ENCODE data around the gene ATP1A4. TPM values are rescaled to one million over a fixed set of nuclear protein-coding genes. Genes with fewer than 3 reads are reported as not detected.

The ATP1A4 gene
- total RNA-seq, 1 donor from 2014 or later: not detected

DNA sequence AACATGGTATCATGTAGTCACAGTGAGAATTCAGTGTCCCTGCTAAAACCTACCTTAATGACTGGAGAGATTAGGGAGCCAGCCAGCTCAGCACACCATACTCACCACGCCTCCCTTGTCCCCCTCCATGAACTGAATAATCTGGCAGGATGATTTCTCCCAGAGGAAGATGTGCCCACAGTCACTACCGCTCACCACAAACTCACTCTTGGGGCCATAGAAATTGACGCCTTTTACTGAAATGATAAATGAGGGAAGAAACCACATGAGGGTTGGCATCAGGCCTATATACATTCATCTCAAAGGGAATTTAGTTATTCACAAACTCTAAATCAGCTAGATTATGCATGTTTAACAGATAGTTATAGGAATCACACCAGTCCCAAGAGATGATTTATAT, 71.1 kb downstream of the ATP1A4 start:
- TF ChIP-seq, protein P1, sequence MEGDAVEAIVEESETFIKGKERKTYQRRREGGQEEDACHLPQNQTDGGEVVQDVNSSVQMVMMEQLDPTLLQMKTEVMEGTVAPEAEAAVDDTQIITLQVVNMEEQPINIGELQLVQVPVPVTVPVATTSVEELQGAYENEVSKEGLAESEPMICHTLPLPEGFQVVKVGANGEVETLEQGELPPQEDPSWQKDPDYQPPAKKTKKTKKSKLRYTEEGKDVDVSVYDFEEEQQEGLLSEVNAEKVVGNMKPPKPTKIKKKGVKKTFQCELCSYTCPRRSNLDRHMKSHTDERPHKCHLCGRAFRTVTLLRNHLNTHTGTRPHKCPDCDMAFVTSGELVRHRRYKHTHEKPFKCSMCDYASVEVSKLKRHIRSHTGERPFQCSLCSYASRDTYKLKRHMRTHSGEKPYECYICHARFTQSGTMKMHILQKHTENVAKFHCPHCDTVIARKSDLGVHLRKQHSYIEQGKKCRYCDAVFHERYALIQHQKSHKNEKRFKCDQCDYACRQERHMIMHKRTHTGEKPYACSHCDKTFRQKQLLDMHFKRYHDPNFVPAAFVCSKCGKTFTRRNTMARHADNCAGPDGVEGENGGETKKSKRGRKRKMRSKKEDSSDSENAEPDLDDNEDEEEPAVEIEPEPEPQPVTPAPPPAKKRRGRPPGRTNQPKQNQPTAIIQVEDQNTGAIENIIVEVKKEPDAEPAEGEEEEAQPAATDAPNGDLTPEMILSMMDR (IDR thresholded peaks at IDR 0.05): no peak
- Mint-ChIP-seq H3K27ac (ENCODE audit: unreplicated experiment) (no peak overlapping the region), H3K9me3 (ENCODE audit: unreplicated experiment) (no peaks in the 10 kb centered on the region), H3K4me3 (ENCODE audit: unreplicated experiment) (no peak overlapping the region), H3K36me3 (ENCODE audit: unreplicated experiment) (peaks cover 39% of the 10 kb centered on the region), H3K4me1 (ENCODE audit: unreplicated experiment) (peaks cover 30% of the 10 kb centered on the region), H3K27me3 (ENCODE audit: unreplicated experiment) (no peaks in the 10 kb centered on the region)
- DNase-seq (ENCODE audit: extremely low spot score, unreplicated experiment): no peak

DNA sequence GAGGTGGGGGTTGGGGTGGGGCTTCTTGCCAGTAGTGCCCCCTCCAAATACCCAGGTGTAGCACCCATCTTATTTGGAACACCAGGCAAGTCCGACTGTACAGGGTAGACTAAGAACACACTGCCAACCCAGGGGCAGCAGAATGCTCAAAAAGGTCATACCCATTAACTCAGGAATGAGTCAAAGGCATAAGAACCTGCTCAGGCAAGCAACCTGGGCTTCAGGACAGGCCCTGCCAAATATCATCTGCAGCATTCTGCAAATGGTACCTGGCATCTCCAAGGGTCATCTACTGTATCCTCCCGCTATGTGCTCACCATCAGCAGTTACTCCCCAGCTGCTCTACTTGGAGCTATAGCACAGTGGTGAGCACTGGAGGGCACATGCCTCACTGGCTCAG, 73.2 kb downstream of the ATP1A4 start:
- peaks cover 39% of the 10 kb centered on the region for H3K36me3 Mint-ChIP-seq (ENCODE audit: unreplicated experiment)

DNA sequence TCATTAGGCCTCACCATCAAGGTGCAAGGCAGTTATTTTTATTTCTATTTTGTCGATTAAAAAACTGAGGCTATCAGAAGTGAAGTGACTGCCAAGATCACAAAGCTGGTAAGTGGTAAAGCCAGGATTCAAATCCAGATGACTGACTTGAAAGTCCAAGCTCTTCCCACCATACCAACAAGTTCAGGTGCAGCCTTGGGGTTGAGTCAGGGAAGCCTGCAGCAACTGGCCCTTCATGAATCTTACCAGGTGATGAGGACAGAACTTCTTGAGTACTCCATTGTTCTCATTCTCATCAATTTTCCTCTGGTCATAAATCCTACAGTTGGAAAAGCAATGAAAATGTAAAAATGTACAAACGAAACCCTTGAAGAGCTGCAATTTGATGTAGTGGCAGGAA, 73.9 kb downstream of the ATP1A4 start:
- H3K4me1 Mint-ChIP-seq (ENCODE audit: unreplicated experiment): peaks cover 2% of the 10 kb centered on the region
- no peak overlapping the region for H3K27ac Mint-ChIP-seq (ENCODE audit: unreplicated experiment)
- no peak for DNase-seq (ENCODE audit: extremely low spot score, unreplicated experiment)
- no peaks in the 10 kb centered on the region for H3K27me3 Mint-ChIP-seq (ENCODE audit: unreplicated experiment)
- no peak overlapping the region for H3K4me3 Mint-ChIP-seq (ENCODE audit: unreplicated experiment)
- H3K36me3 Mint-ChIP-seq (ENCODE audit: unreplicated experiment): peaks cover 44% of the 10 kb centered on the region
- no peaks in the 10 kb centered on the region for H3K9me3 Mint-ChIP-seq (ENCODE audit: unreplicated experiment)
- TF ChIP-seq, protein P1 (IDR thresholded peaks at IDR 0.05): no peak

More for the DNA sequence above, 73.2 kb downstream of the ATP1A4 start:
- no peaks in the 10 kb centered on the region for H3K27me3 Mint-ChIP-seq (ENCODE audit: unreplicated experiment)
- H3K4me3 Mint-ChIP-seq (ENCODE audit: unreplicated experiment): no peak overlapping the region
- H3K9me3 Mint-ChIP-seq (ENCODE audit: unreplicated experiment): no peaks in the 10 kb centered on the region
- peaks cover 9% of the 10 kb centered on the region for H3K4me1 Mint-ChIP-seq (ENCODE audit: unreplicated experiment)
- H3K27ac Mint-ChIP-seq (ENCODE audit: unreplicated experiment): no peak overlapping the region
- TF ChIP-seq, protein P1 (IDR thresholded peaks at IDR 0.05): no peak
- DNase-seq (ENCODE audit: extremely low spot score, unreplicated experiment): no peak

DNA sequence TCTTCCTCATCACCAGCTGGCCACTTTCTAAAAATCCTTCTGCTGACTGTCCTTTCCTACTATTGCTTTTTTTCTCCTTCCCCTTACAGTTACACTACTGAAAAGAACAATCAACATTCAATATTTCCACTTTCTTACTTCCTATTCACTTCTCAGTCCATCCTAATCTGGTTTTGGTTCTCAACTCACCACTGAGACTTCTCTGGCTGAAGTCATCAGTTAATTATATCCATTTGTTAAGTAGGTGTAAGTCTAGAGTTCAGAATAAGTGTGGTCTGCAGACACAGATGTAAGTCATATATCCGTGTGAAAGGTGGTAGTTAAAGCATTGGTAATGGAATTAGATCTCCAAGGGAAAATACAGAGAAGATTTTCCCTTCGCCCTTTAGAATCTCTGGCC, 75.2 kb downstream of the ATP1A4 start:
- H3K4me3 Mint-ChIP-seq (ENCODE audit: unreplicated experiment): no peak overlapping the region
- no peaks in the 10 kb centered on the region for H3K4me1 Mint-ChIP-seq (ENCODE audit: unreplicated experiment)
- no peak for DNase-seq (ENCODE audit: extremely low spot score, unreplicated experiment)
- H3K36me3 Mint-ChIP-seq (ENCODE audit: unreplicated experiment): peaks cover 56% of the 10 kb centered on the region
- no peak overlapping the region for H3K27ac Mint-ChIP-seq (ENCODE audit: unreplicated experiment)
- H3K9me3 Mint-ChIP-seq (ENCODE audit: unreplicated experiment): no peaks in the 10 kb centered on the region
- TF ChIP-seq, protein P1 (IDR thresholded peaks at IDR 0.05): no peak
- H3K27me3 Mint-ChIP-seq (ENCODE audit: unreplicated experiment): no peaks in the 10 kb centered on the region

- H3K4me1 Mint-ChIP-seq (ENCODE audit: unreplicated experiment): no peaks in the 10 kb centered on the region
- H3K36me3 Mint-ChIP-seq (ENCODE audit: unreplicated experiment): peaks cover 53% of the 10 kb centered on the region
- H3K9me3 Mint-ChIP-seq (ENCODE audit: unreplicated experiment): no peaks in the 10 kb centered on the region
- H3K27me3 Mint-ChIP-seq (ENCODE audit: unreplicated experiment): no peaks in the 10 kb centered on the region
- DNase-seq (ENCODE audit: extremely low spot score, unreplicated experiment): no peak
- no peak overlapping the region for H3K4me3 Mint-ChIP-seq (ENCODE audit: unreplicated experiment)
- H3K27ac Mint-ChIP-seq (ENCODE audit: unreplicated experiment): no peak overlapping the region
- TF ChIP-seq, protein P1 (IDR thresholded peaks at IDR 0.05): no peak
Observed at GRCh38 chr1:160227034-160227433, 75.6 kb downstream of the ATP1A4 start.
